ENCODE data around the gene AP1B1.
"Not testable (repeated sequence)": the region's sequence is repeated elsewhere in the genome, so short reads cannot be mapped to it uniquely, and the experiment has no call there.

The AP1B1 gene

GRCh38 chr22:29388759-29389090, 355 bp upstream of the AP1B1 start:
- DNase-seq (ENCODE audit: low read depth in 2 of 2) = no peak

- no peak for DNase-seq (ENCODE audit: low read depth in 2 of 2)
Observed at GRCh38 chr22:29386708-29387107, 1.7 kb downstream of the AP1B1 start.

- DNase-seq (ENCODE audit: low read depth in 2 of 2) = no peak
Observed at GRCh38 chr22:29385748-29386147, 2.6 kb downstream of the AP1B1 start.

GRCh38 chr22:29385151-29385704, 3.1 kb downstream of the AP1B1 start:
- no peak for DNase-seq (ENCODE audit: low read depth in 2 of 2)

GRCh38 chr22:29383740-29384139, 4.6 kb downstream of the AP1B1 start:
- no peak for DNase-seq (ENCODE audit: low read depth in 2 of 2)

- DNase-seq (ENCODE audit: low read depth in 2 of 2) = no peak
Observed at GRCh38 chr22:29382580-29383302, 5.6 kb downstream of the AP1B1 start.

- DNase-seq (ENCODE audit: low read depth in 2 of 2) = no peak
Observed at GRCh38 chr22:29380856-29381255, 7.5 kb downstream of the AP1B1 start.

- DNase-seq (ENCODE audit: low read depth in 2 of 2) = no peak
Observed at GRCh38 chr22:29380032-29380781, 8.2 kb downstream of the AP1B1 start.

GRCh38 chr22:29379258-29379657, 9.1 kb downstream of the AP1B1 start:
- no peak for DNase-seq (ENCODE audit: low read depth in 2 of 2)

- no peak for DNase-seq (ENCODE audit: low read depth in 2 of 2)
Observed at GRCh38 chr22:29377979-29378378, 10.4 kb downstream of the AP1B1 start.

GRCh38 chr22:29376705-29377104, 11.7 kb downstream of the AP1B1 start:
- DNase-seq (ENCODE audit: low read depth in 2 of 2) = not testable (repeated sequence)

- DNase-seq (ENCODE audit: low read depth in 2 of 2) = no peak
Observed at GRCh38 chr22:29375398-29376076, 12.8 kb downstream of the AP1B1 start.

- DNase-seq (ENCODE audit: low read depth in 2 of 2) = not testable (repeated sequence)
Observed at GRCh38 chr22:29374806-29375205, 13.6 kb downstream of the AP1B1 start.

- no peak for DNase-seq (ENCODE audit: low read depth in 2 of 2)
Observed at GRCh38 chr22:29374401-29374800, 14.0 kb downstream of the AP1B1 start.

GRCh38 chr22:29370537-29370936, 17.8 kb downstream of the AP1B1 start:
- no peak for DNase-seq (ENCODE audit: low read depth in 2 of 2)

GRCh38 chr22:29369460-29369859, 18.9 kb downstream of the AP1B1 start:
- DNase-seq (ENCODE audit: low read depth in 2 of 2) = no peak

- no peak for DNase-seq (ENCODE audit: low read depth in 2 of 2)
Observed at GRCh38 chr22:29359469-29359868, 28.9 kb downstream of the AP1B1 start.

GRCh38 chr22:29357193-29357890, 31.0 kb downstream of the AP1B1 start:
- DNase-seq (ENCODE audit: low read depth in 2 of 2) = not testable (repeated sequence)

GRCh38 chr22:29353860-29354259, 34.5 kb downstream of the AP1B1 start:
- DNase-seq (ENCODE audit: low read depth in 2 of 2) = no peak

GRCh38 chr22:29353286-29353685, 35.1 kb downstream of the AP1B1 start:
- no peak for DNase-seq (ENCODE audit: low read depth in 2 of 2)

GRCh38 chr22:29352778-29353177, 35.6 kb downstream of the AP1B1 start:
- DNase-seq (ENCODE audit: low read depth in 2 of 2) = no peak

- no peak for DNase-seq (ENCODE audit: low read depth in 2 of 2)
Observed at GRCh38 chr22:29351891-29352290, 36.5 kb downstream of the AP1B1 start.
